Astrocyte of the spinal cord (primary cell): Measurements from ENCODE around the gene LCOR.

Experiments used
- DNase-seq: peaks from one replicate; pipeline ENCODE4 v3.0.0; 2011; ENCODE audit warnings: low read depth, low spot score
- H3K4me3 ChIP-seq: 2 replicates; pipeline ENCODE4 v1.5.1; 2011; ENCODE audit warnings: low read depth, mild to moderate bottlenecking, low read length, moderate library complexity
- in situ Hi-C: cut with HindIII; loops from 2 replicates; pipeline ENCODE4 v1.10.0; 2017; ENCODE audit warnings: low sequenced_read_pairs
- TF ChIP-seq, protein P1 (sequence below): IDR thresholded peaks from 2 replicates; pipeline ENCODE4 v1.5.1; 2012; ENCODE audit warnings: low read depth, mild to moderate bottlenecking, low read length, inconsistent platforms

Gene LCOR

DNA sequence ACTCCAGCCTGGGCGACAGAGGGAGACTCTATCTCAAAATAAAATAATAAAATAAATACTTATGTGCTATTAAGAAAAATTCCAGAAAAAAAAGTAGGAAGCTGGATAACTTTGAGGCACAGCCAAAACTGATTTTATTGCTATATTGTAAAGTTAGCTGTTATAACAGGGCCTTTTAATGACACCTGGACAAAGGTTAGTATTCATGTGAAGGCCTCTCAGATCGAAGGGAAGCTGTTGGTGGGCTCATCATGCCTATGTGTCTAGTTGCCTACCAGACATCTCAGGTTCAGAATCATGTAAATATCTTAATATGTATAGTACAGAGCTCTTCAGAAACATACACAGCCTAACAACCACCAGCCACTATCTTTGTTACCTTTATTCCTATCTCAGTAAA, 143.0 kb downstream of the LCOR start:
- H3K4me3 ChIP-seq = no peak overlapping the region
- TF ChIP-seq, protein P1, sequence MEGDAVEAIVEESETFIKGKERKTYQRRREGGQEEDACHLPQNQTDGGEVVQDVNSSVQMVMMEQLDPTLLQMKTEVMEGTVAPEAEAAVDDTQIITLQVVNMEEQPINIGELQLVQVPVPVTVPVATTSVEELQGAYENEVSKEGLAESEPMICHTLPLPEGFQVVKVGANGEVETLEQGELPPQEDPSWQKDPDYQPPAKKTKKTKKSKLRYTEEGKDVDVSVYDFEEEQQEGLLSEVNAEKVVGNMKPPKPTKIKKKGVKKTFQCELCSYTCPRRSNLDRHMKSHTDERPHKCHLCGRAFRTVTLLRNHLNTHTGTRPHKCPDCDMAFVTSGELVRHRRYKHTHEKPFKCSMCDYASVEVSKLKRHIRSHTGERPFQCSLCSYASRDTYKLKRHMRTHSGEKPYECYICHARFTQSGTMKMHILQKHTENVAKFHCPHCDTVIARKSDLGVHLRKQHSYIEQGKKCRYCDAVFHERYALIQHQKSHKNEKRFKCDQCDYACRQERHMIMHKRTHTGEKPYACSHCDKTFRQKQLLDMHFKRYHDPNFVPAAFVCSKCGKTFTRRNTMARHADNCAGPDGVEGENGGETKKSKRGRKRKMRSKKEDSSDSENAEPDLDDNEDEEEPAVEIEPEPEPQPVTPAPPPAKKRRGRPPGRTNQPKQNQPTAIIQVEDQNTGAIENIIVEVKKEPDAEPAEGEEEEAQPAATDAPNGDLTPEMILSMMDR = no peak
- in situ Hi-C loops = no loop called here
- no peak for DNase-seq

DNA sequence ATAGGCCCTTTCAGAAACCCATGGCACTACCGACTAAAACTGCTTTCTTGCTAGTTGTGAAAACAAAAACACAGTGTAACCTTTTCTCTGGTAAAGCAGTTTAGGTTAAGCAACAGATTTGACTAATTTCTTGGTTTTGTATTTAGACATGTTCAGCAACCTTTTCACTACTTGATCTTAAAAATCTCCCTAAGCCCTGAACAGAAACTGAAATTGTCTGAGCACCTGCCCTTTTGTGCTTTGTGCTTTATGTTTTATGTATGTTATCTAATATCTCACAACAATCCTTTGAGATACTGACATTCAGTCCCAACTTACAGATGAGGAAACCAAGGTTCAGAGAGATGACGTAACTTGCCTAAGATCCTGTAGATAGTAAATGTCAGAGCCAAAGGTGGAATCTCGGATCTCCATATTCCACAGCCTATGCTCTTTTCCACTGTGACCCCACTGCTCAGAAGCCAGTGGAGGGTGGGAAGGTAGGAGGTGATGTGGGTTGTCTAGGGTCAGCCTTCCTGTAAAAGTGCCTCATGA, 146.6 kb downstream of the LCOR start:
- TF ChIP-seq, protein P1 = no peak
- no peak overlapping the region for H3K4me3 ChIP-seq
- no peak for DNase-seq
- in situ Hi-C loops = no loop called here

DNA sequence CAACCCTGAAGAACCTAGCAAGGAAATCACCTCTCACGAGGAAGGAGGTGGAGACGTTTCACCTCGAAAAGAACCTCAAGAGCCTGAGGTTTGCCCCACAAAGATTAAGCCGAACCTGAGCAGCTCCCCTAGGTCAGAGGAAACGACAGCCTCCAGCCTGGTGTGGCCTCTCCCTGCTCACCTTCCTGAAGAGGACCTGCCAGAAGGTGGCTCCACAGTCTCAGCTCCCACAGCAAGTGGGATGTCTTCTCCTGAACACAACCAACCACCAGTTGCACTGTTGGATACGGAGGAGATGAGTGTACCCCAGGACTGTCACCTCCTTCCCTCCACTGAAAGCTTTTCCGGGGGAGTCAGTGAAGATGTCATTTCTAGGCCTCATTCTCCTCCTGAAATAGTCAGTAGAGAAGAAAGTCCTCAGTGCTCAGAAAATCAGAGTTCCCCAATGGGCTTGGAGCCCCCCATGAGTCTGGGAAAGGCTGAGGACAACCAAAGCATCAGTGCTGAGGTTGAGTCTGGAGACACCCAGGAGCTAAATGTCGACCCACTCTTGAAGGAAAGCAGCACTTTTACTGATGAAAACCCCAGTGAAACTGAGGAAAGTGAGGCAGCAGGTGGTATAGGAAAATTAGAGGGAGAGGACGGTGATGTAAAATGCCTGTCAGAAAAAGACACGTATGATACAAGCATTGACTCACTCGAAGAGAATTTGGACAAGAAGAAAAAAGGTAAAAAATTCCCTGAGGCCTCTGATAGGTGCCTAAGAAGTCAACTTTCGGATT, 150.2 kb downstream of the LCOR start:
- in situ Hi-C loops = no loop called here
- no peak overlapping the region for H3K4me3 ChIP-seq
- TF ChIP-seq, protein P1 = no peak
- DNase-seq = no peak

DNA sequence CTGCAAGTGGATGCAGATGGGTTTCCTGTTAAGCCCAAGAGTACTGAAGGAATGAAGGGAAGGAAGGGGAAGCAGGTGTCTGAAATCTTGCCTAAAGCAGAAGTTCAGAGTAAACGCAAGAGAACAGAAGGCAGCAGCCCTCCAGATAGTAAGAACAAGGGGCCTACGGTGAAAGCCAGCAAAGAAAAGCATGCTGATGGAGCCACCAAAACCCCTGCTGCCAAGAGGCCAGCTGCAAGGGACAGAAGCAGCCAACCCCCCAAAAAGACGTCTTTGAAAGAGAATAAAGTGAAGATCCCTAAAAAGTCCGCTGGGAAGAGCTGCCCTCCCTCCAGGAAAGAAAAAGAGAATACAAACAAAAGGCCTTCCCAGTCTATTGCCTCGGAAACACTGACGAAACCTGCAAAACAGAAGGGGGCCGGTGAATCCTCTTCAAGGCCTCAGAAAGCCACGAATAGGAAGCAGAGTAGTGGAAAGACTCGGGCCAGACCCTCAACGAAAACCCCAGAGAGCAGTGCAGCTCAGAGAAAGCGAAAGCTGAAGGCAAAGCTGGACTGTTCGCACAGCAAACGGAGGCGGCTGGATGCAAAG, 152.5 kb downstream of the LCOR start:
- H3K4me3 ChIP-seq = no peak overlapping the region
- peak; percentile 50 for DNase-seq
- TF ChIP-seq, protein P1 = no peak
- in situ Hi-C loops = no loop called here

DNA sequence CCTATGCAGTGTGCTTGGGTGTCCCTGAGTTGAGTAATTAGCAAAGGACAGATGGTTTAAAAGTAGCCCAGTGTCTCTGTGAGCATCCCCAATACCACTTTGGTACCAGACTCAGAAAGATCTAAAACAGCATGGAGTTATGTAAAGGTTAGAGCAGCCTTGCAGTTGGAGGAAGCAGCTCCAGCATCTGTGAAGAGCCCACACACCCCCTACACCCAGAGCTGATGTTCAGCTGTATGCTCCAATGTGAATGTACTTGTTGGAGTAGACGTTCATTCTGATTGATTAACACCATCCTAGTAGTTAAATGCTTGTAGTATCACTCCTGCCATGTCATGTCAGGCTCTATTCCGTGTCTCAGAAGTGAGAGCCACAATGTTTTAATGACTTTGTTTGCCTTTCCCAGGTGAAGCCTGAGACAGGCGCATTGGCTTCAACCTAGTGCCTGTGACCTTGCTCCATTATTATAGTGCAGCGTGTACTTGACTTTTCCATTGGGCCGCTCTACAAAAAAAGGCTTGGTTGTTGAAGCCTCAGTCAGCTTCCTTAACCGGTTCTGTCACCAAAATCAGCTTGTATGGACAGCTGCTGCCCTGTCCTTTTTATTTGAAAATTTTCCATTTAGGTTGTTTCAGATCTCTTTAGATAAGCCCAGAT, 154.2 kb downstream of the LCOR start:
- TF ChIP-seq, protein P1 = no peak

DNA sequence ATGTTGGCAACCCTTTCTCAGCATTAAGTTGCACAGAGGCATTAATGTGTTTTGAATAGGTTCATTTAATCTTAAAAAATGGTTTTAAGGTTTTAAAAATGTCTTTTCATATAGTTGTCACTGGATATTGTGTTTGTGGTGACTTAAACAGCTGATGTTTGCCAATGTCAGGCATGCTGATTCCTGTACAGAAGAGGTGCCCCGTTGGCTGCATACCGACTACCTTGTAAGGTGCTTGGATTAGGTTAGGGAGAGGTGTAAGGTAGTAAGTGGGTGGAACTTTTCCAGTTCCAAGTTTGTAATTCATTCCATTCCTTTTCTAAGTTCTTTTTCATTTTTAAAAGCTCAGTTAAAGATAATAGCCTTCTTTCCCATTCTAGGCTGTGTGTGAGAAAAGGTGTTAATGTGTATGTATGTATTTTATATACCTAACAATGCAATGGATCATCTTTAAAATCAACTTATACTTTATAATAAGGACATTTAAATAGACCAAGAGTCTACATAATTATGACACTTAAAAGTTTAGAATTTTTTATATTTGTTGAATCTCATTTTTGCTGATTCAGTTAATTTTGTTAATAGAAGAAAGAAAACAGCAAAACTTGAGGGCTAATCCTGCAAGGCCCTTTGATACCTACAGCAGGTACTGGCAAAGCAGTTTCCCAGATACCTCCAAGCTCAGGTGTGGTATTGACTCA, 155.2 kb downstream of the LCOR start:
- H3K4me3 ChIP-seq = no peak overlapping the region
- no peak for DNase-seq
- TF ChIP-seq, protein P1 = no peak
- in situ Hi-C loops = no loop called here

More for the DNA sequence above, 154.2 kb downstream of the LCOR start:
- no peak for DNase-seq
- in situ Hi-C loops = no loop called here
- no peak overlapping the region for H3K4me3 ChIP-seq
